T-cell (primary cell): ENCODE measurements around the gene PGAP6. TPM values are rescaled to one million over a fixed set of nuclear protein-coding genes. Genes with fewer than 3 reads are reported as not detected.
"Not testable (repeated sequence)": the region's sequence is repeated elsewhere in the genome, so short reads cannot be mapped to it uniquely, and the experiment has no call there.

ENCODE experiments used
- ATAC-seq, 4 experiments: fragments of 200-7000 bp in 3 of 4; fragments of 150-1000 bp in 1 of 4; cut with Tn5 transposase; replicated peaks in 1 of 4; 1 replicate in 3 of 4; 2 replicates in 1 of 4; pipeline ENCODE4 v1.10.0; 2021; ENCODE audit warnings: moderate library complexity in 3 of 4, mild to moderate bottlenecking in 2 of 4, moderate number of reproducible peaks in 1 of 4
- CTCF ChIA-PET, 2 donors: fragments of 300-600 bp; sonication (Branson Sonifier 250); formaldehyde crosslinking; loops; one replicate each; lab custom pipeline; 2022; ENCODE audit warnings: antibody characterized with exemption in 2 of 2; lab: Charles Lee
- POLR2A ChIA-PET, 2 donors: fragments of 300-600 bp; sonication (Branson Sonifier 250); formaldehyde crosslinking; loops; one replicate each; lab custom pipeline; 2022; ENCODE audit warnings: antibody characterized with exemption in 2 of 2; lab: Charles Lee
- DNase-seq, 35 experiments: peaks; one replicate each; pipeline versions ENCODE4 v3.0.0 to v3.0.0-alpha.2; 2013 to 2023
- H3K27ac ChIP-seq: one replicate; pipeline ENCODE4 v1.5.1; 2013; ENCODE audit warnings: low read length
- H3K27me3 ChIP-seq, 2 experiments: replicated peaks in 1 of 2; 1 replicate in 1 of 2; 2 replicates in 1 of 2; pipeline versions ENCODE4 v1.6.1 to v1.7.0; 2013; ENCODE audit warnings: low read length in 1 of 2, mixed read lengths in 1 of 2; ENCODE audit not compliant: control insufficient read depth in 2 of 2, insufficient read depth in 2 of 2; ENCODE audit errors: extremely low read depth in 1 of 2
- H3K36me3 ChIP-seq, 2 donors: 1 replicate in 1 of 2; 2 replicates in 1 of 2; pipeline versions ENCODE4 v1.6.1 to v1.7.0; 2013; ENCODE audit warnings: low read length in 1 of 2; ENCODE audit not compliant: control insufficient read depth in 2 of 2, insufficient read depth in 1 of 2; ENCODE audit errors: extremely low read depth in 1 of 2
- H3K4me1 ChIP-seq, 2 experiments: 1 replicate in 1 of 2; 2 replicates in 1 of 2; pipeline versions ENCODE4 v1.6.1 to v1.7.0; 2013; ENCODE audit warnings: low read length in 2 of 2, mixed read lengths in 1 of 2; ENCODE audit not compliant: insufficient read depth in 2 of 2, control insufficient read depth in 1 of 2; ENCODE audit errors: extremely low read depth in 1 of 2
- H3K4me3 ChIP-seq, 2 donors: 1 replicate in 1 of 2; 2 replicates in 1 of 2; pipeline versions ENCODE4 v1.5.1 to v1.7.0; 2013; ENCODE audit warnings: mild to moderate bottlenecking in 2 of 2, low read length in 1 of 2, moderate library complexity in 1 of 2; ENCODE audit not compliant: control insufficient read depth in 1 of 2; ENCODE audit errors: extremely low read depth in 1 of 2
- H3K9me3 ChIP-seq: 2 replicates; pipeline ENCODE4 v1.7.0; 2013
- H3K27ac Mint-ChIP-seq, 2 donors: one replicate each; pipeline ENCODE4 v1.8.0; 2020 to 2021; ENCODE audit warnings: mild to moderate bottlenecking in 2 of 2, mixed read lengths in 2 of 2
- H3K27me3 Mint-ChIP-seq, 2 donors: one replicate each; pipeline ENCODE4 v1.8.0; 2021 to 2022; ENCODE audit warnings: mixed read lengths in 2 of 2
- H3K36me3 Mint-ChIP-seq: one replicate; pipeline ENCODE4 v1.8.0; 2021; ENCODE audit warnings: mixed read lengths
- H3K4me1 Mint-ChIP-seq, 3 donors: one replicate each; pipeline ENCODE4 v1.8.0; 2020 to 2022; ENCODE audit warnings: mixed read lengths in 3 of 3, mild to moderate bottlenecking in 1 of 3
- H3K4me3 Mint-ChIP-seq, 3 donors: one replicate each; pipeline ENCODE4 v1.8.0; 2020 to 2022; ENCODE audit warnings: mild to moderate bottlenecking in 3 of 3, mixed read lengths in 3 of 3, moderate library complexity in 3 of 3
- H3K9me3 Mint-ChIP-seq, 3 donors: one replicate each; pipeline ENCODE4 v1.8.0; 2020 to 2022; ENCODE audit warnings: mixed read lengths in 3 of 3
- WGBS: methylation state at CpG from one replicate; pipeline ENCODE4 v1.1.5; 2013; ENCODE audit warnings: missing lambda C conversion rate; ENCODE audit not compliant: insufficient coverage; 5-methylcytosine and 5-hydroxymethylcytosine counted together
- total RNA-seq, 35 experiments: library from RNA in 6 of 35; stranded (reverse) in 6 of 35; fragments of 120-200 nt in 1 of 35; gene quantifications; one replicate each; pipeline versions ENCODE4 v1.2.1 to v1.2.4 and lab custom pipeline; 2013 to 2026

Gene PGAP6
- total RNA-seq, 5 donors from 2014 or later (not counting 1 experiment from before 2014, with no cell fraction given): 34.9 to 143 (median 122) TPM

DNA sequence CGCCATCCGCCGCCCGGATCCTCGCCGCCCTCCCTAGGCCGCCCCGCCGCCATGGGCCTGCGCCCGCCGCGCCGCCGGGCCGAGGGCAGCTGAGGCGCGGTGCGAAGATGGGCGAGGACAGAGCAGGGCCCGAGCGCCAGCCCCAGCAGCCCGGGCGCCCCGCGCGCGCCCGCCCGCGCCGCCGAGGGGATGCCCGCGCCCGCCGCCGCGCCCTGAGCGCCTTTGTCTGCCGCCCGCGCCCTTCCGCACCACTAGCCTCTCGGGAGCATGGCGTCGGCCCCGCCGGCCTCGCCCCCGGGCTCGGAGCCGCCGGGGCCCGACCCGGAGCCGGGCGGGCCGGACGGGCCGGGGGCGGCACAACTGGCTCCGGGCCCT, 43.9 kb upstream of the PGAP6 start:
- H3K4me1 ChIP-seq: peaks cover 7 to 30% of the 10 kb centered on the region in 2 experiments
- peak overlapping the region; percentile 84 to 88 (median 84) for H3K4me3 Mint-ChIP-seq
- no peaks in the 10 kb centered on the region for H3K36me3 ChIP-seq
- H3K27ac Mint-ChIP-seq: no peak overlapping the region
- peaks cover 36 to 39% (median 37%) of the 10 kb centered on the region in 3 donors for H3K4me1 Mint-ChIP-seq
- peaks cover 0 to 9% of the 10 kb centered on the region in 2 experiments for H3K27me3 ChIP-seq
- H3K4me3 ChIP-seq: peak overlapping the region in 1 of 2 donors; percentile 91
- H3K27ac ChIP-seq: peak overlapping the region; percentile 79
- peak in 18 of 35 experiments; percentile 5 to 70 (median 27) for DNase-seq
- no peaks in the 10 kb centered on the region for H3K9me3 Mint-ChIP-seq
- POLR2A ChIA-PET: no interaction called here
- no peaks in the 10 kb centered on the region for H3K9me3 ChIP-seq
- CTCF ChIA-PET: interaction anchor here in 1 of 2 donors (1.1 kb wide), 1 partner anchor 24 kb away, joined by 5 read pairs; the partner anchor contains the start of gene DECR2
- under 1% methylated on average over 63 of the region's 63 CpGs for WGBS
- peak; percentile 64 to 69 (median 66) for ATAC-seq
- H3K36me3 Mint-ChIP-seq: peaks cover 4% of the 10 kb centered on the region
- H3K27me3 Mint-ChIP-seq: peaks cover 0 to 2% of the 10 kb centered on the region in 2 donors

DNA sequence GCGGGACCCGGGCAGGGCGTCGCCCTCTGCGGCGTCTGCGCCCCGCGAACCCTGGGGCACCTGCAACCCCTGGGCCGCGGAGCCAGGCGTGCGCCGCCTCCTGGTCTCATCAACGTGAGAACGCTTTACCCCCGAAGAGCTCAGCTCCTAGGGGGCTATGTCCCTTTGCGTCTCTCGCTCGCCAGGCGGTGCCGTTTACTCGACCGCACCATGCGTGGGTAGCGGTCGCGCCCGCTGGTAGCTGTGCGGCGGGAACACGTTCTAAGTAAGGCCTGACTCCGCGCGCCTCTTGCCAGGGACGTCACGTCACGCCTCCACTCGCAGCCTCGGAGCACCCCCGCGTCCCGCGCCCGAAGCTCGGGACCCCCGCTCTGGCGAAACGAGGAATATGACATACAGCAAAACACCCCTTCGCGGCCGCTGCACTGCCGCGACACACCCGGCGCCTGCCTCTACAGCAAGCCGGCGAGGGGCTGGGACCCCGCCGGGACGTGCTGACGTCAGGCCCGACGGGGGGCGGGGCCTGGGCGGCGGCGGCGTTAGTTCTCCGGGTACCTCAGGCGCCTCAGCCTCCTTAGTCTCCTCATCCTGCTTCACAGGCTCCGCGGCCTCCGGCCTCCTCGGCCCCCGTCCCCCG, 43.4 kb upstream of the PGAP6 start, which contains the start of gene RAB11FIP3:
TSS of gene RAB11FIP3 (plus strand) at position 568 of the 637 bp plus-strand sequence. CDS start 358 bp downstream, outside the sequence.
- ATAC-seq (peak; percentile 93 to 97 (median 94)), DNase-seq (peak; percentile 64 to 90 (median 77))
- peak within 1 kb of the TSS; percentile 84 to 88 (median 84) for H3K4me3 Mint-ChIP-seq
- H3K36me3 ChIP-seq: no peaks in the 10 kb centered on the region
- H3K27me3 Mint-ChIP-seq: peaks cover 0 to 4% of the 10 kb centered on the region in 2 donors
- H3K27ac Mint-ChIP-seq: peak within 1 kb of the TSS; percentile 71 to 86
- under 1% methylated on average over 70 of the region's 77 CpGs for WGBS
- H3K4me1 Mint-ChIP-seq: peaks cover 35 to 39% (median 37%) of the 10 kb centered on the region in 3 donors
- peak within 1 kb of the TSS; percentile 72 to 91 for H3K4me3 ChIP-seq
- peak within 1 kb of the TSS; percentile 79 for H3K27ac ChIP-seq
- peaks cover 4% of the 10 kb centered on the region for H3K36me3 Mint-ChIP-seq
- H3K9me3 Mint-ChIP-seq: no peaks in the 10 kb centered on the region
- ChIA-PET CTCF (interaction anchor here in 1 of 2 donors (1.0 to 1.1 kb wide), 2 partner anchors 24 to 318 kb away, joined by 4 to 5 read pairs; partner anchors contain the start of gene DECR2), POLR2A (interaction anchor here in 1 of 2 donors (0.5 kb wide), 1 partner anchor 288 kb away, joined by 3 read pairs; no protein-coding TSS in a partner anchor)
- no peaks in the 10 kb centered on the region for H3K9me3 ChIP-seq
- H3K27me3 ChIP-seq: peaks cover 0 to 9% of the 10 kb centered on the region in 2 experiments
- H3K4me1 ChIP-seq: peaks cover 7 to 30% of the 10 kb centered on the region in 2 experiments

DNA sequence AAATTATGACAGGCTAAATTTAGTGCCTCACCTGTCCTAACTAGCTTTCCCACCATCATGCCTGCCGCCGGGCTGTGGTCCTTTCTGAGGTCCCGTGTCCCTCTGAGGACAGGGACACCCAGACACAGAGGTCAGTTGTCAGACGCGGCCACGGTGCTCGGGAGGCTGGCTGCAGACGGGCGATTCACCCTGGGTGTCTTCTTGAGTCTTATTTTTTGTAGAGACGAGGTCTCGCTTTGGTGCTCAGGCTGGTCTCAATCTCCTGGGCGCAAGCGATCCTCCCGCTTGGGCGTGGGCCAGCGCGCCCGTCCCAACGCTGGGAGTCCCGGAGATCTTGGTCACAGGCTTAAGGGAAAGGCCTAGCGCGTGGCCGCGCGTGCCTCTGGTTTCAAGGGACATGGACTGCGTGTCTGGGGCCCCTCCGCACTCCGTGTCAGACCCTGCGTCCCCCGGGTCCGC, 42.9 kb upstream of the PGAP6 start:
- DNase-seq (no peak), ATAC-seq (no peak)
- Mint-ChIP-seq H3K9me3 (no peaks in the 10 kb centered on the region), H3K4me1 (peaks cover 33 to 36% (median 35%) of the 10 kb centered on the region in 3 donors), H3K36me3 (peaks cover 4% of the 10 kb centered on the region), H3K27me3 (peaks cover 0 to 4% of the 10 kb centered on the region in 2 donors), H3K27ac (peak overlapping the region; percentile 36 to 61), H3K4me3 (peak overlapping the region; percentile 84 to 88 (median 84))
- Histone ChIP-seq H3K27ac (peak overlapping the region; percentile 79), H3K4me3 (peak overlapping the region; percentile 72 to 91), H3K27me3 (peaks cover 0 to 9% of the 10 kb centered on the region in 2 experiments), H3K4me1 (peaks cover 7 to 30% of the 10 kb centered on the region in 2 experiments), H3K9me3 (no peaks in the 10 kb centered on the region), H3K36me3 (no peaks in the 10 kb centered on the region)
- ChIA-PET POLR2A (no interaction called here), CTCF (interaction anchor here in 1 of 2 donors (1.0 kb wide), 1 partner anchor 317 kb away, joined by 4 read pairs; no protein-coding TSS in a partner anchor)
- WGBS: 14% methylated on average over 30 of the region's 31 CpGs

GRCh38 chr16:424033-424622, 42.4 kb upstream of the PGAP6 start:
- Mint-ChIP-seq H3K27me3 (peaks cover 0 to 4% of the 10 kb centered on the region in 2 donors), H3K4me3 (peak overlapping the region; percentile 84 to 88 (median 84)), H3K4me1 (peaks cover 32 to 35% (median 33%) of the 10 kb centered on the region in 3 donors), H3K27ac (peak overlapping the region in 1 of 2 donors; percentile 61), H3K9me3 (no peaks in the 10 kb centered on the region), H3K36me3 (peaks cover 4% of the 10 kb centered on the region)
- Histone ChIP-seq H3K4me1 (peaks cover 7 to 30% of the 10 kb centered on the region in 2 experiments), H3K27ac (no peak overlapping the region), H3K9me3 (no peaks in the 10 kb centered on the region), H3K36me3 (no peaks in the 10 kb centered on the region), H3K27me3 (peaks cover 0 to 9% of the 10 kb centered on the region in 2 experiments), H3K4me3 (no peak overlapping the region)
- no peak for ATAC-seq
- DNase-seq: no peak
- POLR2A ChIA-PET: no interaction called here
- CTCF ChIA-PET: no interaction called here
- WGBS: 88% methylated on average over 7 of the region's 20 CpGs

DNA sequence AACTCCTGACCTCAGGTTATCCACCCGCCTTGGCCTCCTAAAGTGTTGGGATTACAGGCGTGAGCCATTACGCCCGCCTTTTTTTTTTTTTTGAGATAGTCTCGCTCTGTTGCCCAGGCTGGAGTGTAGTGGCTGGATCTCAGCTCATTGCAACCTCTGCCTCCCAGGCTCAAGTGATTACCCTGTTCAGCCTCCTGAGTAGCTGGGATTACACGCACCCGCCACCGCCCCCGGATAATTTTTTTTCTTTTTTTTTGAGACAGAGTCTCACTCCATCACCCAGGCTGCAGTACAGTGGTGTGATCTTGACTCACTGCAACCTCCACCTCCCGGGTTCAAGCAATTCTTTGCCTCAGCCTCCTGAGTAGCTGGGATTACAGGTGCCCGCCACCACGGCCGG, 40.4 kb upstream of the PGAP6 start:
- POLR2A ChIA-PET, H3K9me3 ChIP-seq, H3K27me3 ChIP-seq, H3K27ac Mint-ChIP-seq, CTCF ChIA-PET, H3K4me3 Mint-ChIP-seq, H3K27ac ChIP-seq, H3K36me3 Mint-ChIP-seq, H3K27me3 Mint-ChIP-seq, DNase-seq, H3K4me3 ChIP-seq, ATAC-seq, H3K9me3 Mint-ChIP-seq, H3K36me3 ChIP-seq: not testable (repeated sequence)
- peaks cover 13 to 17% (median 14%) of the 10 kb centered on the region in 3 donors for H3K4me1 Mint-ChIP-seq
- no CpG with 5 or more reads among the region's 13 CpGs for WGBS
- H3K4me1 ChIP-seq: peaks cover 1 to 23% of the 10 kb centered on the region in 2 experiments

GRCh38 chr16:415170-415498, 33.4 kb upstream of the PGAP6 start:
- H3K4me3 ChIP-seq, H3K27ac Mint-ChIP-seq, H3K9me3 Mint-ChIP-seq, H3K36me3 ChIP-seq, POLR2A ChIA-PET, H3K4me1 ChIP-seq, H3K27me3 ChIP-seq, H3K36me3 Mint-ChIP-seq, DNase-seq, H3K27ac ChIP-seq, H3K4me3 Mint-ChIP-seq, H3K27me3 Mint-ChIP-seq, H3K4me1 Mint-ChIP-seq, H3K9me3 ChIP-seq, ATAC-seq: not testable (repeated sequence)
- CTCF ChIA-PET: interaction anchor here in 1 of 2 donors (0.6 kb wide), 1 partner anchor 40 kb away, joined by 3 read pairs; no protein-coding TSS in a partner anchor
- 86% methylated on average over 1 of the region's 3 CpGs for WGBS
